Thyroid gland (tissue), 4 donors: ENCODE results near the gene CEBPB.

Source experiments
- POLR2A ChIP-seq, 2 donors: fragments of 450-650 bp; IDR thresholded peaks; one replicate each; pipeline ENCODE4 v1.6.1; 2017; ENCODE audit warnings: antibody characterized with exemption in 2 of 2, mild to moderate bottlenecking in 2 of 2, moderate library complexity in 1 of 2
- TF ChIP-seq, protein P1 (sequence below), 6 experiments: fragments of 200-600 bp in 3 of 6; fragments of 450-650 bp in 3 of 6; sonication (generic) in 3 of 6; IDR thresholded peaks; one replicate each; pipeline ENCODE4 v1.5.1; 2016 to 2019; ENCODE audit warnings: antibody characterized with exemption in 6 of 6, mild to moderate bottlenecking in 2 of 6, inconsistent platforms in 1 of 6, moderate library complexity in 1 of 6

DNA sequence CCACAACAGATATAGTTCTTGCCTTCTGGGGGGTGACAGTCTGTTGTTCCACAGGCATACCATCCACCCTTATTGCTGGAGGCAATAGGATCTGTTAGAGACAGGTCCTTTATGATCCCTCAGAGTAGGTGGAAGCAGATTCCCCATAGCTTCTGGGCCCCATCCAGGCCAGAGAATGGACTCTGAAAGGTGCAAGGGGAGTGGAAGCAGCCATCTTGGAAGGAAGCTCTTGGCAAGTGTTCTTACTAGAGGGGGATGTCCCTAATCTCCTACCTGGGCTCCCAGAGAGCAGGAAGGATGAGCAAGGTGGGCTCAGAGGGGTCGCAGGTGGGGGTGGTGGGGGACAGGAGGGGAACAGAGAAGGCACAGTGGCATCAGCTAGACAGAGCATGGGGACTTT lies 33.4 kb downstream of the CEBPB start:
- TF ChIP-seq, protein P1, sequence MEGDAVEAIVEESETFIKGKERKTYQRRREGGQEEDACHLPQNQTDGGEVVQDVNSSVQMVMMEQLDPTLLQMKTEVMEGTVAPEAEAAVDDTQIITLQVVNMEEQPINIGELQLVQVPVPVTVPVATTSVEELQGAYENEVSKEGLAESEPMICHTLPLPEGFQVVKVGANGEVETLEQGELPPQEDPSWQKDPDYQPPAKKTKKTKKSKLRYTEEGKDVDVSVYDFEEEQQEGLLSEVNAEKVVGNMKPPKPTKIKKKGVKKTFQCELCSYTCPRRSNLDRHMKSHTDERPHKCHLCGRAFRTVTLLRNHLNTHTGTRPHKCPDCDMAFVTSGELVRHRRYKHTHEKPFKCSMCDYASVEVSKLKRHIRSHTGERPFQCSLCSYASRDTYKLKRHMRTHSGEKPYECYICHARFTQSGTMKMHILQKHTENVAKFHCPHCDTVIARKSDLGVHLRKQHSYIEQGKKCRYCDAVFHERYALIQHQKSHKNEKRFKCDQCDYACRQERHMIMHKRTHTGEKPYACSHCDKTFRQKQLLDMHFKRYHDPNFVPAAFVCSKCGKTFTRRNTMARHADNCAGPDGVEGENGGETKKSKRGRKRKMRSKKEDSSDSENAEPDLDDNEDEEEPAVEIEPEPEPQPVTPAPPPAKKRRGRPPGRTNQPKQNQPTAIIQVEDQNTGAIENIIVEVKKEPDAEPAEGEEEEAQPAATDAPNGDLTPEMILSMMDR (IDR thresholded peaks at IDR 0.05): no peak
- no peak for TF ChIP-seq POLR2A (IDR thresholded peaks at IDR 0.05)
